ENCODE measurements around the gene LENG8.
"Not testable (repeated sequence)": the region's sequence is repeated elsewhere in the genome, so short reads cannot be mapped to it uniquely, and the experiment has no call there.

LENG8 gene

DNA sequence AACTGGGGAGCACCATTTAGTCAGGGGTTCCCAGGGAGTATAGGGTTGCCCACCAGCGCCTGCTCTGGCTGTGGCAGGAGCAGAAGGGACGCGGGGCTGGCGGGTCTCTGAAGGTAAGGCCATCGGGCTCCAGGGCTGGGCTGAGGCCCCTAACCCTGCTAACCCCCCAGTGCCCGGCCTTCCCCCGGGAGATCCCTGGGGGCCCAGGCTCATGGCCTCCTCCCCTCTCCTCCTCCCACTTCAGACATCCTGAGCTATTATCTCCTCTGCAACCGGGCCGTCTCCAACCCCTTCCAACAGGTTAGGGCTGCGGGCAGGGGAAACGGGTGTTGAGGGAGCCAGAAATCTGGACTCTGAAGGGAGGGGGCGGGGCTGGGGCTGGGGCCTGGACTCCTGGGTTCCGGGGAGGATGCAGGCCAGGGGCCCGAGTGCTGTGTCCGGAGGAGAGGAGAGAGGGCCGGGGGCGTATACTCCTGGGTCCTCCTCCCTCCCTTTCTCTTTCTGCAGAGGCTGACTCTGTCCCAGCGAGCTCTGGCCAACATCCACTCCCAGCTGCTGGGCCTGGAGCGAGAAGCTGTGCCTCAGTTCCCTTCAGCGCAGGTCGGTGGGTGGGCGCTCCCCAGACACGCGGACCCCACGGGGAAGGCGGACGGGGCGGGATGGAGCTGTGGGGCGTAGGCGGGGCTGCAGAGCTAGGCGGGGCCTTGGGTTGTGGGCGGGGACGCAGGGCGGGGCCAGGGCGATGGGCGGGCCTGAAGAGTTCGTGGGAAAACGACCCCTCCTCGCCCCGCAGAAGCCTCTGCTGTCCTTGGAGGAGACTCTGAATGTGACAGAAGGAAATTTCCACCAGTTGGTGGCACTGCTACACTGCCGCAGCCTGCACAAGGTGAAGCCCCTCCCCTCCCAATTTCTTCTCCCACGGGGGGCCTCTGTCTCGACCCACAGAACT, 18.4 kb upstream of the LENG8 start:
- Mint-ChIP-seq H3K36me3 (no peaks in the 10 kb centered on the region), H3K27ac (peak overlapping the region; percentile 68), H3K4me3 (peak overlapping the region; percentile 44), H3K4me1 (peaks cover 23% of the 10 kb centered on the region), H3K9me3 (no peaks in the 10 kb centered on the region)
- ATAC-seq: peak; percentile 68
- DNase-seq (ENCODE audit: low spot score in 2 of 2): peak; percentile 31 to 64

DNA sequence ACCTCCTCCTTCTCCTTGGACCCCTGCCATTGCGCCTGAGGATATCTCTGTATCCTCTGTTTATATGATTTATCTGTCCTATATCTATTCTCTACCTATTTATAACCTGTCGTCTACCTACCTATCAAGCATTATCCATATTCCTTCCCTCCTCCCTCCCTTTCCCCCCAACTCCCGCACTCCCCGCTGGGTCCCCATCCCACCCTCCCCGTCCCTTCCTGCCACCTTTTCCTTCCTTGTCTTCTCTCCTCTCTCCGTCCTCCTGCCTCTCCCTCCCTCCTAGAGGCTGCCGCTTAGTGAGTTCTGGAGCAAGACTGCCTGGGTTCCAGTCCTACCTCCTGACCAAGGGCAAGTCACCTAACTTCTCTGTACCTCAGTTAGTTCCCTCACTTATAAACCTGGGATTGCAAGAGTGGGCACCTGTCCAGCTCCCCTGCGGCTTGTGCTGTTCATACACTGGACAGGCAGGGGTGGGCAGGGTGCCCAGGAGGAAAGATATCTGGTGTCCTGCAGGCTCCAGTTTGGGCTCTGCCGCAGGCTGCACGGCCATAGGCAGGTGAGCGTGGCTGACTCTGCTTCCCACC, 17.7 kb upstream of the LENG8 start:
- DNase-seq (ENCODE audit: low spot score in 2 of 2) (no peak), ATAC-seq (no peak)
- H3K27ac Mint-ChIP-seq: peak overlapping the region; percentile 68
- peaks cover 25% of the 10 kb centered on the region for H3K4me1 Mint-ChIP-seq
- H3K36me3 Mint-ChIP-seq: no peaks in the 10 kb centered on the region
- no peaks in the 10 kb centered on the region for H3K9me3 Mint-ChIP-seq
- peak overlapping the region; percentile 44 for H3K4me3 Mint-ChIP-seq

DNA sequence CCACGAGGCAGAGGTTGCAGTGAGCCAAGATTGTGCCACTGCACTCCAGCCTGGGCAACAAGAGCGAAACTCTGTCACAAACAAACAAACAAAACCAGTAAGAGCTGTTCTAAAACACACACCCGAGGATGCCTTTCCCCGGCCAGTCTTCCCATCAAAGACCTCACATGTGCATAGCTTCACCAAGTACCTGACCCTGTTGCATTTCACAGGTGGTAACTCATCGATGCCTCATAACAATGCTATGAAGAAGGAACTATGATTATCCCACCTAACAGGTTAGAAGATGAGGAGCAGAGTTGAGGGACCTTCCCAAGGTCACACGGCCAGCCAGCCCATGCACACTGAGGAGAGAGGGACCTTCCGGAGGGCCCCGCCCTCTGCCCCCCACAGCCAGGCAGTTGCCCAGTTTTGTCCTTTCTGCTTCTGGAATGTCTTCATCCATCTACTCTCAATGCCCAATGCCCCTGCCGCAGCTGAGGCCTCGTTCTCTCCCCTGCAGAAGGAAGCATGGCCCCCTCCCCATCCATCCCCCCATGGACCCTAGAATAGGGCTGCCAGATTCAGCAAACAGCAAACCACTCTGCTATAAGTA, 16.8 kb upstream of the LENG8 start:
- peaks cover 5% of the 10 kb centered on the region for H3K36me3 Mint-ChIP-seq
- no peaks in the 10 kb centered on the region for H3K9me3 Mint-ChIP-seq
- DNase-seq (ENCODE audit: low spot score in 2 of 2) (no peak), ATAC-seq (no peak)
- H3K4me3 Mint-ChIP-seq: no peak overlapping the region
- H3K4me1 Mint-ChIP-seq: peaks cover 31% of the 10 kb centered on the region
- no peak overlapping the region for H3K27ac Mint-ChIP-seq

DNA sequence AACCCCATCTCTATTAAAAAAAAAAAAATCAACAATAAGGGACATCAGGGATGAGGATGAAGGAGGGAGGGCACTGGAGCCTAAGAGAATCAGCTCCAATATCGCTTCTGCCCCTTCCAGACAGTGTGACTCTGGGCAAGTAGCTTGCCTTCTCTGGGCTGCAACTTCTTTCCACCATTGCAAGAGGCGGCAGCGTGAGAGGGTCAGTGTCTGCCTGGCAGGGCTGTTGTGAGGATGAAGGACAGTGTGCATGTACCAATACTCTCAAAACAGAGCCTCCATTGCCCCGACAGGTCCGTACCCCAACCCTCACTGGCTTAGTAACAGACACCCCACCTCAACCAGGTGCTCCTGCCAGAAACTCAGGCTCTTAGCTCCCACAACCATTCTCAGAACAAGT, 15.3 kb upstream of the LENG8 start:
- Mint-ChIP-seq H3K4me3 (no peak overlapping the region), H3K36me3 (peaks cover 14% of the 10 kb centered on the region), H3K9me3 (no peaks in the 10 kb centered on the region), H3K27ac (no peak overlapping the region), H3K4me1 (peaks cover 31% of the 10 kb centered on the region)
- ATAC-seq: no peak
- no peak for DNase-seq (ENCODE audit: low spot score in 2 of 2)

DNA sequence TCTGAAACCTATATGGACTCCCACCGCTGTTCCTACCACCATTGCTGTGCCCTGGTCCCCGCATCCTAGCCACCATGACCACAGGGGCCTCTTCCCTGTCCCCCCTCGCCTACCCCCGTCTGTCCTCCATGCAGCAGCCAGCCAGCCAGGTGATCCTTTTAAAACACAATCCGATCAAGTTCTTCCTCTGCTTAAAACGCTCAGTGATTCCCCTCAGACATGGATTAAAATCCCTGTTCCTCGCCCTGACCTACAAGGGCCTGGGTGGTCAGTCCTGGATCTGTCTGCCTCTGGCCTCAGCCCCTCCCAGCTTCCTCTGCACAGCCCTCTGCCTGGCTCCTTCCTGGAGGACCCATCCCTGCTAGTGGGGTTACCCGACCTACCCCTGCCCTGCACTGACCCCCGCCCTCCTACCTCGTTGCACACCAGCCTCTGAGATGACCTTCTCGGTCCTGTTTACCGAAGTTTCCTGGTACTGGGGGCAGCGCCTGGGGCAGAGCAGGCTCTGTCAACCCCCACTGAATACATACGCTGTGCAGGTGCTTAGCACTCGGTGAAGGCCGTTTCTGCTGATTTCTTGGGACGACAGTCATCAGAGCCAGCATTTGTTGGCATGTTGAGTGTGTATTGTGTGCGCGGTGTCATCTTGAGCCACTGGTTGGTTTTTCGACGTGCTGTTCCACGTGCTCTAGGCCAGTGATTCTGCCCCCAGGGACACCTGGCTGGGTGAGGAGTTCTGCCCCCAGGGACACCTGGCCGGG, 14.7 kb upstream of the LENG8 start:
- H3K4me1 Mint-ChIP-seq: peaks cover 27% of the 10 kb centered on the region
- peak overlapping the region; percentile 32 for H3K27ac Mint-ChIP-seq
- DNase-seq (ENCODE audit: low spot score in 2 of 2): no peak
- peaks cover 14% of the 10 kb centered on the region for H3K36me3 Mint-ChIP-seq
- peak overlapping the region; percentile 28 for H3K4me3 Mint-ChIP-seq
- no peaks in the 10 kb centered on the region for H3K9me3 Mint-ChIP-seq
- no peak for ATAC-seq

DNA sequence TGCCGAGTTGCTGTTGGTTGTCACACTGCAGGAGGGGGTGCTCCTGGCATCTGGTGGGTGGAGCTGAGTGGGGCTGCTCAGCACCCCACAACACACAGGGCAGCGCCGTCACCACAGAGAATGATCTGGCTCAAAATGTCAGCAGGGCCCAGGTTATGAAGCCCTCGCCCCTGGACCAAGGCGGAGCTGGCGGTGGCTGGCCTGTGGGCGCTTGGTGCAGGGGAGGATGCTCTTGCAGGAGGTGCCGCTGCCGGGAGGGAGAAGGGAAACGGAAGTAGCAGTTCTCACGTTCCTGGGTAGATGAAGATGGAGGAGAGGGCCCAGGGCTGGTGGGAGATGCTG, 14.2 kb upstream of the LENG8 start:
- H3K4me3 Mint-ChIP-seq: peak overlapping the region; percentile 28
- ATAC-seq (no peak), DNase-seq (ENCODE audit: low spot score in 2 of 2) (no peak)
- no peaks in the 10 kb centered on the region for H3K9me3 Mint-ChIP-seq
- peaks cover 18% of the 10 kb centered on the region for H3K36me3 Mint-ChIP-seq
- peak overlapping the region; percentile 32 for H3K27ac Mint-ChIP-seq
- peaks cover 25% of the 10 kb centered on the region for H3K4me1 Mint-ChIP-seq

DNA sequence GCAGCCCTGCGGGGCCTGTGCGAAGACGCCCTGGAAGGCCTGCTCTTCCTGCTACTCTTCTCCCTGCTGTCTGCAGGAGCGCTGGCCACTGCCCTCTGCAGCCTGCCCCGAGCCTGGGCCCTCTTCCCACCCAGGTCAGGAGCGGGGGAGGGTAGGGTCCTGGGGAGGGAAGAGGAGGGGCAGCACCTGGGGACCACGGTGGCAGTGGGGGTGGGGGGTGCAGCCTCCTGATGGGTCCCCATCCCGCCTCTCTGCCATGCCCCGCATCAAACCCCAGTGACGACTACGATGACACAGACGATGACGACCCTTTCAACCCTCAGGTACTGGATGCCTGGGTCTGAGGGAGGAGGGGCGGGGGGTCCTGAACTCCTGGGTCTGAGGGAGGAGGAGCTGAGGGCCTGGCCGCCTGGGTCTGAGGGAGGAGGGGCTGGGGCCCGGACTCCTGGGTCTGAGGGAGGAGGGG, 13.4 kb upstream of the LENG8 start:
- ATAC-seq (no peak), DNase-seq (ENCODE audit: low spot score in 2 of 2) (no peak)
- Mint-ChIP-seq H3K27ac (no peak overlapping the region), H3K4me3 (no peak overlapping the region), H3K36me3 (peaks cover 24% of the 10 kb centered on the region), H3K4me1 (peaks cover 25% of the 10 kb centered on the region), H3K9me3 (no peaks in the 10 kb centered on the region)

DNA sequence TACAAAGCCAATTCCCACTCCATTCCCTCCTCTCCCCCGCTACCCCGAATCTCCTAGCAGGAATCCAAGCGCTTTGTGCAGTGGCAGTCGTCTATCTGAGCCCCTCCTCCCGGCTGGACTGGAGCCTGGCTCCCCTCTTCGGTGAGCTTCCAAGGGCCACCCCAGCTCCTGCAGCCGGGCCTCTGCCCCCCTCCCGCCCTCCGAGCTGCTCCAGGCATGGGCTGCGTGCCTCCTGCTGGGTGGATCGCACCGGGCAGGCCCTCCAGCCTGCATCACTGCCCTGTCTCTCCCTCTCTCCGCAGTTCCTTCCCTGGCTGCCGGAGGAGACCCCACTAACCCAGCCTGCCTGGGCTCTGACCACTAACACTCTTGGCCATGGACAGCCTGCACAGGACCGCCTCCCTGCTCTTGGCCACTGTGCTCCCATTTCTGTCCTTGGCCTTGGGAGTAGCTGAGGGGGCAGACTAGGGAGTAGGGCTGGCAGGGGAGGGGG, 12.9 kb upstream of the LENG8 start:
- no peak overlapping the region for H3K4me3 Mint-ChIP-seq
- peaks cover 27% of the 10 kb centered on the region for H3K36me3 Mint-ChIP-seq
- peak overlapping the region; percentile 54 for H3K27ac Mint-ChIP-seq
- ATAC-seq (no peak), DNase-seq (ENCODE audit: low spot score in 2 of 2) (no peak)
- H3K4me1 Mint-ChIP-seq: peaks cover 20% of the 10 kb centered on the region
- no peaks in the 10 kb centered on the region for H3K9me3 Mint-ChIP-seq

DNA sequence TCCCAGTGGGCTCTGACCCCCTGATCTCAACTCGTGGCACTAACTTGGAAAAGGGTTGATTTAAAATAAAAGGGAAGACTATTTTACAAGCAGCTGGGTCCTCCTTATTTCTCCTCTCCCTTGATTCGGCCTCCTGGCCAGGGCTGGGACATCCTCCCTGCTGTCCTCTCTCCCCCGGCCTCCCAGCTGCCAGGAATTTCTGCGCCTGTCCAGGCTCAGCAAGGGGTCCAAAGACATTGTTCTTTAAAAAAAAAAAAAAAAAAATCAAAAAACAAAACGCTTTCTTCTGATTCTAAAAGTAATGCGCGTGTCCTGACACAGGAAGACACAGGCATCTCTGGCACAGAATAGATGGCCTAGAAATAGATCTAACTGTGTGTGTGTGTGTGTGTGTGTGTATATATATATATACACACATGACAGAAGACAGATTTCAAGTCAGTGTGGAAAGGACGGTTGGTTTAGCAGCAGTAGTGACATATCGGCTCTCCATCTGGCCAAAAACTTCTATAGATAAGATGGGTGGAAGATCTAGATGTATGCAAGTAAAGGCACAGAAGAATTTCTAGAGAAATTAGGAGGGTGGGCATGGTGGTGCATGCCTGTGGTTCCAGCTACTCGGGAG, 12.3 kb upstream of the LENG8 start:
- DNase-seq (ENCODE audit: low spot score in 2 of 2): no peak
- H3K4me3 Mint-ChIP-seq: no peak overlapping the region

DNA sequence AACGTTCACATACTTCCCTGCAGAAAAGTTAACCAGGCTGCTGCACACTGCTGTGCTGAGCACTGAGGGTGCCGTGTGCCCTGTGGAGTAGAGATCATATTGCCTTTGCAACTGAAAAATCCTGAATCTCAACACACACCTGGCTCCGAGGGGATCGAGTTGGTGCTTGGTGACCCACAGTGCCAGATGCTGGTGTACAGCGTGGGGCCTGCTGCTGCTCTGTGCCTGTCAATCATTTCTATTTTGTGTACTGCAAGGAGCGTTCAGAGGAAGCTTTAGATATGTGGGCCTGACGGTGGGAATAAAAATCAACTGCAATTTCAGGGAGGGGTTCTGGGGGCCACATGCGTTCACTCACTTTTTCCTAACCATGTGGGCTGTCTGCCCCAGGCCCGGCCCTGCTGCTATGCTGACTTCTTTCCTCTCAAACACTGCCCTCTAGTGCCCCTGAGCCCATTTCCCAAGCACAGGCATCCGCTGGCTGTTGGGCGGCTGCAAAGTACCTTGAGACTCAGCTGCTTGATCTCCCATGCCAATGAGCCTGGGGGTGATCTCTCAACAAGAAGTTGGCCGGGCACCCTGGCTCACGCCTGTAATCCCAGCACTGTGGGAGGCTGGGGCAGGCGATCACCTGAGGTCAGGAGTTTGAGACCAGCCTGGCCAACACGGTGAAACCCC, 9.7 kb upstream of the LENG8 start:
- H3K36me3 Mint-ChIP-seq: peaks cover 57% of the 10 kb centered on the region
- DNase-seq (ENCODE audit: low spot score in 2 of 2): no peak

More for the DNA sequence above, 12.3 kb upstream of the LENG8 start:
- H3K36me3 Mint-ChIP-seq: peaks cover 34% of the 10 kb centered on the region
- ATAC-seq: no peak
- peaks cover 15% of the 10 kb centered on the region for H3K4me1 Mint-ChIP-seq
- H3K27ac Mint-ChIP-seq: peak overlapping the region; percentile 54
- H3K9me3 Mint-ChIP-seq: no peaks in the 10 kb centered on the region

DNA sequence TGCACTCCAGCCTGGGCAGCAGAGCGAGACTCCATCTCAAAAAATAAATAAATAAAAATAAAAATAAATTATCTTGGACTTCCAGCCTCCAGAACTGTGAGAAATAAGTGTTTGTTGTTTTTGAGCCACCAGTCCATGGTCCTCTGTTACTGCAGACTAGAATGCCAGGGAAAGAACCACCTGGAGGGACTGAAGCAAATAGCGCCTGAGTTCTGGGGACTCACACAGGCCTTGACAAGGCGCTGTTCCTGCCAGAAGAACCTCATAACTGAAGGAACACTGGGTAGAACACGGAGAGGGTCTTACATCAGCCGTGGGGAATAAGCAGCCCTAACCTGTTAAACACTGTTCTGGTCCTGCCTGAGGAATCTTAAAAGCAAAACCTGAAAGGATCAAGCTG, 8.4 kb upstream of the LENG8 start:
- Mint-ChIP-seq H3K36me3 (peaks cover 70% of the 10 kb centered on the region), H3K9me3 (no peaks in the 10 kb centered on the region), H3K4me1 (peaks cover 8% of the 10 kb centered on the region), H3K27ac (no peak overlapping the region), H3K4me3 (no peak overlapping the region)
- ATAC-seq (no peak), DNase-seq (ENCODE audit: low spot score in 2 of 2) (no peak)

More for the DNA sequence above, 9.7 kb upstream of the LENG8 start:
- ATAC-seq: peak; percentile 44
- H3K27ac Mint-ChIP-seq: no peak overlapping the region
- peaks cover 15% of the 10 kb centered on the region for H3K4me1 Mint-ChIP-seq
- H3K9me3 Mint-ChIP-seq: no peaks in the 10 kb centered on the region
- H3K4me3 Mint-ChIP-seq: no peak overlapping the region

DNA sequence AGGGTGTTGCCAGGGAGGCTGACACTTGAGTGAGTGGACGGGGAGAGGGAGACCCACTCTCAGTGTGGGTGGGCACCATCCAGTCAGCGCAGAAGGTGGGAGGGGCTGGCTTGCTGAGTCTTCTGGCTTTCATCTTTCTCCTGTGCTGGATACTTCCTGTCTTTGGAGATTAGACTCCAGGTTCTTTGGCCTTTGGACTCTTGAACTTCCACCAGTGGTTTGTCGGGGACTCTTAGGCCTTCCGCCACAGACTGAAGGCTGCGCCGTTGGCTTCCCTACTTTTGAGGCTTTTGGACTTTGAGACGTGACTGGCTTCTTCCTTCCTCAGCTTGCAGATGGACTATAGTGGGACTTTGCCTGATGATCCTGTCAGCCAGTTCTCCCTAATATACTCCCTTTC, 4.3 kb upstream of the LENG8 start:
- no peaks in the 10 kb centered on the region for H3K9me3 Mint-ChIP-seq
- no peak overlapping the region for H3K27ac Mint-ChIP-seq
- DNase-seq (ENCODE audit: low spot score in 2 of 2) (no peak), ATAC-seq (no peak)
- peaks cover 78% of the 10 kb centered on the region for H3K36me3 Mint-ChIP-seq
- no peak overlapping the region for H3K4me3 Mint-ChIP-seq
- peaks cover 14% of the 10 kb centered on the region for H3K4me1 Mint-ChIP-seq

DNA sequence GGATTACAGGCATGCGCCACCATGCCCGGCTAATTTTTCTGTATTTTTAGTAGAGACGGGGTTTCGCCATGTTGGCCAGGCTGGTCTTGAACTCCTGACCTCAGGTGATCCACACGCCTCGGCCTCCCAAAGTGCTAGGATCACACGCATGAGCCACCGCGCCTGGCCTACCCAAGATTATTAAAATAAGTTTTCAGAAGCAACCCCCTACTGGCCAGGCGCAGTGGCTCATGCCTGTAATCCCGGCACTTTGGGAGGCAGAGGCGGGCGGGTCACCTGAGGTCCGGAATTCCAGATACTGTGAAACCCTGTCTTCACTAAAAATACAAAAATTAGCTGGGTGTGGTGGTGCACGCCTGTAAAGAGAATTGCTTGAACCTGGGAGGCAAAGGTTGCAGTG, 2.6 kb upstream of the LENG8 start:
- Mint-ChIP-seq H3K4me1 (peaks cover 31% of the 10 kb centered on the region), H3K36me3 (peaks cover 81% of the 10 kb centered on the region), H3K4me3 (peak overlapping the region; percentile 98)
- H3K27ac Mint-ChIP-seq; H3K9me3 Mint-ChIP-seq; ATAC-seq; DNase-seq (ENCODE audit: low spot score in 2 of 2): not testable (repeated sequence)
